GOT3 (cell line): ENCODE measurements around the gene LYRM2.

Experiments
- DNase-seq: peaks from one replicate; lab custom pipeline; 2025; ENCODE audit warnings: mixed read lengths; lab: John Stamatoyannopoulos, UW

LYRM2 gene

GRCh38 chr6:89555031-89555430 lies 83.5 kb downstream of the LYRM2 start:
- no peak for DNase-seq

GRCh38 chr6:89554106-89554505 lies 84.4 kb downstream of the LYRM2 start:
- no peak for DNase-seq

GRCh38 chr6:89553431-89553830 lies 85.1 kb downstream of the LYRM2 start:
- DNase-seq: no peak

GRCh38 chr6:89547281-89547680 lies 91.3 kb downstream of the LYRM2 start:
- no peak for DNase-seq

- DNase-seq: no peak
These were observed 95.7 kb downstream of the LYRM2 start for GRCh38 chr6:89542866-89543265.

- DNase-seq: no peak
These were observed 96.3 kb downstream of the LYRM2 start for GRCh38 chr6:89542081-89542857.

- no peak for DNase-seq
These were observed 98.8 kb downstream of the LYRM2 start for GRCh38 chr6:89539779-89540178.

- no peak for DNase-seq
These were observed 102.3 kb downstream of the LYRM2 start for GRCh38 chr6:89536231-89536630.

- DNase-seq: no peak
These were observed 107.6 kb downstream of the LYRM2 start for GRCh38 chr6:89530982-89531381.

GRCh38 chr6:89528866-89529265 lies 109.7 kb downstream of the LYRM2 start:
- no peak for DNase-seq

- DNase-seq: no peak
These were observed 110.9 kb downstream of the LYRM2 start for GRCh38 chr6:89527634-89528033.

- DNase-seq: no peak
These were observed 112.0 kb downstream of the LYRM2 start for GRCh38 chr6:89526563-89526869.

- no peak for DNase-seq
These were observed 112.6 kb downstream of the LYRM2 start for GRCh38 chr6:89525786-89526562.

- DNase-seq: no peak
These were observed 115.8 kb downstream of the LYRM2 start for GRCh38 chr6:89522778-89523177.

GRCh38 chr6:89520736-89521135 lies 117.8 kb downstream of the LYRM2 start:
- DNase-seq: no peak

GRCh38 chr6:89518352-89519055 lies 120.0 kb downstream of the LYRM2 start:
- DNase-seq: no peak
